H9 (cell line): ENCODE data around the gene DTNBP1. TPM values are rescaled to one million over a fixed set of nuclear protein-coding genes. Genes with fewer than 3 reads are reported as not detected.
A peak's percentile ranks its signal among the peaks of the same experiment; 100 is the strongest.

Source experiments
- DNase-seq: peaks from one replicate; pipeline ENCODE4 v3.0.0-alpha.2; 2017
- H2AFZ ChIP-seq: one replicate; pipeline ENCODE4 v1.6.1; 2013; ENCODE audit warnings: mild to moderate bottlenecking, low read length, control low read depth, moderate library complexity
- H2AK5ac ChIP-seq: 2 replicates; pipeline ENCODE4 v1.6.1; 2013; ENCODE audit warnings: low read length, control low read depth, mixed read lengths; ENCODE audit not compliant: insufficient read length
- H2BK120ac ChIP-seq: one replicate; pipeline ENCODE4 v1.6.1; 2013; ENCODE audit warnings: low read depth, mild to moderate bottlenecking, low read length, control low read depth, inconsistent platforms; ENCODE audit not compliant: poor library complexity, severe bottlenecking
- H2BK12ac ChIP-seq: 2 replicates; pipeline ENCODE4 v1.6.1; 2013; ENCODE audit warnings: low read length, control low read depth, mixed read lengths, low read depth; ENCODE audit not compliant: insufficient read length
- H2BK15ac ChIP-seq: 2 replicates; pipeline ENCODE4 v1.6.1; 2013; ENCODE audit warnings: low read depth, low read length, control low read depth
- H2BK20ac ChIP-seq: one replicate; pipeline ENCODE4 v1.6.1; 2013; ENCODE audit warnings: low read depth, mild to moderate bottlenecking, low read length, control low read depth, inconsistent platforms; ENCODE audit not compliant: poor library complexity, severe bottlenecking
- H2BK5ac ChIP-seq: 2 replicates; pipeline ENCODE4 v1.6.1; 2013; ENCODE audit warnings: low read length, control low read depth, mixed read lengths; ENCODE audit not compliant: insufficient read length
- H3K14ac ChIP-seq: 2 replicates; pipeline ENCODE4 v1.6.1; 2013; ENCODE audit warnings: low read length, control low read depth; ENCODE audit not compliant: insufficient read depth
- H3K18ac ChIP-seq: 2 replicates; pipeline ENCODE4 v1.6.1; 2013; ENCODE audit warnings: low read depth, mild to moderate bottlenecking, mixed read lengths, low read length, control low read depth; ENCODE audit not compliant: insufficient read length
- H3K23ac ChIP-seq: 2 replicates; pipeline ENCODE4 v1.6.1; 2013; ENCODE audit warnings: low read length, control low read depth, mixed read lengths, low read depth; ENCODE audit not compliant: insufficient read length
- H3K23me2 ChIP-seq: 2 replicates; pipeline ENCODE4 v1.6.1; 2013; ENCODE audit warnings: low read depth, mild to moderate bottlenecking, mixed read lengths, low read length, control low read depth; ENCODE audit not compliant: insufficient read length, poor library complexity, severe bottlenecking
- H3K27ac ChIP-seq: 2 replicates; pipeline ENCODE4 v1.5.1; 2013; ENCODE audit warnings: low read length, control low read depth, mixed read lengths, low read depth; ENCODE audit not compliant: insufficient read length
- H3K27me3 ChIP-seq: 2 replicates; pipeline ENCODE4 v1.6.1; 2013; ENCODE audit warnings: low read length, control low read depth, inconsistent platforms; ENCODE audit not compliant: insufficient read depth
- H3K4ac ChIP-seq: 2 replicates; pipeline ENCODE4 v1.6.1; 2013; ENCODE audit warnings: low read depth, mild to moderate bottlenecking, control low read depth, inconsistent platforms, low read length, moderate library complexity
- H3K4me1 ChIP-seq: 2 replicates; pipeline ENCODE4 v1.6.1; 2013; ENCODE audit warnings: low read length, control low read depth, inconsistent platforms; ENCODE audit not compliant: insufficient read depth
- H3K4me2 ChIP-seq: 2 replicates; pipeline ENCODE4 v1.6.1; 2013; ENCODE audit warnings: low read length, control low read depth, mixed read lengths; ENCODE audit not compliant: insufficient read length, insufficient read depth
- H3K56ac ChIP-seq: 2 replicates; pipeline ENCODE4 v1.6.1; 2013; ENCODE audit warnings: low read depth, mild to moderate bottlenecking, mixed read lengths, low read length, control low read depth; ENCODE audit not compliant: insufficient read length
- H3K79me1 ChIP-seq: 2 replicates; pipeline ENCODE4 v1.6.1; 2013; ENCODE audit warnings: low read depth, mild to moderate bottlenecking, moderate library complexity, low read length, control low read depth, inconsistent platforms; ENCODE audit not compliant: insufficient read depth, poor library complexity, severe bottlenecking
- H3K79me2 ChIP-seq: 2 replicates; pipeline ENCODE4 v1.6.1; 2013; ENCODE audit warnings: low read length, control low read depth, inconsistent platforms; ENCODE audit not compliant: insufficient read depth
- H3K9ac ChIP-seq: 2 replicates; pipeline ENCODE4 v1.6.1; 2013; ENCODE audit warnings: low read length, control low read depth, mixed read lengths; ENCODE audit not compliant: insufficient read length; ENCODE audit errors: extremely low read depth
- H3K9me3 ChIP-seq: one replicate; pipeline ENCODE4 v1.6.1; 2013; ENCODE audit warnings: low read depth, low read length, inconsistent platforms; ENCODE audit not compliant: control insufficient read depth
- H3T11ph ChIP-seq: one replicate; pipeline ENCODE4 v1.6.1; 2013; ENCODE audit warnings: mild to moderate bottlenecking, low read length, control low read depth, inconsistent platforms
- H4K20me1 ChIP-seq: one replicate; pipeline ENCODE4 v1.6.1; 2013; ENCODE audit not compliant: control insufficient read depth, insufficient read length, insufficient read depth
- H4K5ac ChIP-seq: 2 replicates; pipeline ENCODE4 v1.6.1; 2013; ENCODE audit warnings: low read depth, mild to moderate bottlenecking, mixed read lengths, low read length, control low read depth; ENCODE audit not compliant: insufficient read length
- H4K8ac ChIP-seq: replicated peaks from 2 replicates; pipeline ENCODE4 v1.6.1; 2013; ENCODE audit warnings: low read length, control low read depth, mixed read lengths, low read depth; ENCODE audit not compliant: insufficient read length
- H4K91ac ChIP-seq: 2 replicates; pipeline ENCODE4 v1.6.1; 2013; ENCODE audit warnings: low read depth, mild to moderate bottlenecking, moderate library complexity, mixed read lengths, low read length, control low read depth; ENCODE audit not compliant: insufficient read length
- H3K27ac Mint-ChIP-seq, 3 experiments: 2 replicates in 2 of 3; 3 replicates in 1 of 3; pipeline ENCODE4 v1.8.0; 2020 to 2021; ENCODE audit warnings: mixed read lengths in 3 of 3, mild to moderate bottlenecking in 1 of 3, moderate library complexity in 1 of 3
- H3K27me3 Mint-ChIP-seq: 2 replicates; pipeline ENCODE4 v1.8.0; 2021; ENCODE audit warnings: low read depth, mild to moderate bottlenecking, moderate library complexity, mixed read lengths
- H3K36me3 Mint-ChIP-seq, 3 experiments: 2 replicates in 2 of 3; 3 replicates in 1 of 3; pipeline ENCODE4 v1.8.0; 2020 to 2021; ENCODE audit warnings: low read depth in 3 of 3, mixed read lengths in 3 of 3; ENCODE audit not compliant: insufficient read depth in 1 of 3
- H3K4me1 Mint-ChIP-seq, 2 experiments: 2 replicates each; pipeline ENCODE4 v1.8.0; 2020; ENCODE audit warnings: mixed read lengths in 2 of 2
- H3K4me3 Mint-ChIP-seq, 2 experiments: 2 replicates in 1 of 2; 3 replicates in 1 of 2; pipeline ENCODE4 v1.8.0; 2020 to 2021; ENCODE audit warnings: mild to moderate bottlenecking in 2 of 2, mixed read lengths in 2 of 2, moderate library complexity in 1 of 2
- H3K9me3 Mint-ChIP-seq, 2 experiments: 2 replicates in 1 of 2; 3 replicates in 1 of 2; pipeline ENCODE4 v1.8.0; 2020; ENCODE audit warnings: mild to moderate bottlenecking in 2 of 2, mixed read lengths in 2 of 2, moderate library complexity in 1 of 2
- WGBS: extraction: QIAGEN DNeasy Blood & Tissue Kit; methylation state at CpG from one replicate; pipeline ENCODE4 v1.1.7; 2013; ENCODE audit warnings: missing lambda C conversion rate, low lambda C conversion rate, mixed read lengths; ENCODE audit not compliant: insufficient read length; ENCODE audit errors: extremely low coverage; 5-methylcytosine and 5-hydroxymethylcytosine counted together
- total RNA-seq: library from RNA; stranded (reverse); gene quantifications from 2 replicates; pipeline ENCODE4 v1.2.1, GENCODE V29; 2021
- TF ChIP-seq, protein P1 (sequence below): fragments of 200-600 bp; sonication (generic); conservative IDR thresholded peaks from 3 replicates; pipeline ENCODE4 v1.8.0; 2021; ENCODE audit warnings: antibody characterized with exemption, mild to moderate bottlenecking

DTNBP1 gene
- total RNA-seq, 1 experiment from 2014 or later: 12.9 TPM

DNA sequence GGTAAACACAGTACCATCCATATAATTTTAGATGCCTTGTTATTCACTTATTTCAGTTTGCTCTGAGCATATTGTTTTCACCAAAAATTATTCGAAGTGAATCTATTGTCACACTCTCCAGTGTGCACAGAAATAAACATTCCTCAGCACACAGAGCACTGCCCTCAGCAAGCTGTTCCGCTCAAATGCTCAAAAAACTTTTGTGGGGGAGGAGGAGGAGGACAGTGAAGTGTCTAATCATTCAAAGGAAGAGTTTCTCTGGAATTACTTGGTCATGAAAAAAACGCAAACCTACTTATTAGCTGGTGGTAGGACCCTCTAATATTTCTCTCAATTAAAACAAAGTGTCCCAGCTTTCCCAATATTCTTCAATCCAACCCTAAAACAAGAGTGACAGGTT, 88.3 kb downstream of the DTNBP1 start:
- Histone ChIP-seq H3K27ac (no peak overlapping the region), H2BK12ac (no peak overlapping the region), H3K79me1 (no peaks in the 10 kb centered on the region), H3K27me3 (no peaks in the 10 kb centered on the region), H3K23me2 (no peaks in the 10 kb centered on the region), H2BK5ac (no peak overlapping the region), H3K18ac (no peak overlapping the region), H2AK5ac (no peak overlapping the region), H4K20me1 (no peaks in the 10 kb centered on the region), H3K9ac (no peak overlapping the region), H4K91ac (no peak overlapping the region), H4K8ac (no peak overlapping the region), H4K5ac (no peak overlapping the region), H2BK20ac (no peak overlapping the region), H3K9me3 (no peaks in the 10 kb centered on the region), H3K79me2 (no peaks in the 10 kb centered on the region), H2AFZ (no peak overlapping the region), H3K23ac (no peak overlapping the region), H3K4me2 (no peak overlapping the region), H3K4me1 (peaks cover 2% of the 10 kb centered on the region; the same call in 1 of the 2 replicates), H2BK15ac (no peak overlapping the region), H3T11ph (no peak overlapping the region), H2BK120ac (no peak overlapping the region), H3K4ac (no peak overlapping the region), H3K56ac (no peak overlapping the region), H3K14ac (no peak overlapping the region)
- peaks cover 42 to 56% of the 10 kb centered on the region in 2 experiments for H3K4me1 Mint-ChIP-seq
- no peak for DNase-seq
- H3K27me3 Mint-ChIP-seq: no peaks in the 10 kb centered on the region
- peaks cover 0 to 23% (median 4%) of the 10 kb centered on the region in 3 experiments; a peak in 3 of 7 replicates for H3K36me3 Mint-ChIP-seq
- peaks cover 0 to 12% of the 10 kb centered on the region in 2 experiments; a peak in 2 of 5 replicates for H3K9me3 Mint-ChIP-seq
- no peak overlapping the region for H3K4me3 Mint-ChIP-seq
- no CpG with 5 or more reads among the region's 3 CpGs for WGBS
- peak overlapping the region in 1 of 3 experiments; percentile 80; a peak in 3 of 7 replicates for H3K27ac Mint-ChIP-seq
- TF ChIP-seq, protein P1, sequence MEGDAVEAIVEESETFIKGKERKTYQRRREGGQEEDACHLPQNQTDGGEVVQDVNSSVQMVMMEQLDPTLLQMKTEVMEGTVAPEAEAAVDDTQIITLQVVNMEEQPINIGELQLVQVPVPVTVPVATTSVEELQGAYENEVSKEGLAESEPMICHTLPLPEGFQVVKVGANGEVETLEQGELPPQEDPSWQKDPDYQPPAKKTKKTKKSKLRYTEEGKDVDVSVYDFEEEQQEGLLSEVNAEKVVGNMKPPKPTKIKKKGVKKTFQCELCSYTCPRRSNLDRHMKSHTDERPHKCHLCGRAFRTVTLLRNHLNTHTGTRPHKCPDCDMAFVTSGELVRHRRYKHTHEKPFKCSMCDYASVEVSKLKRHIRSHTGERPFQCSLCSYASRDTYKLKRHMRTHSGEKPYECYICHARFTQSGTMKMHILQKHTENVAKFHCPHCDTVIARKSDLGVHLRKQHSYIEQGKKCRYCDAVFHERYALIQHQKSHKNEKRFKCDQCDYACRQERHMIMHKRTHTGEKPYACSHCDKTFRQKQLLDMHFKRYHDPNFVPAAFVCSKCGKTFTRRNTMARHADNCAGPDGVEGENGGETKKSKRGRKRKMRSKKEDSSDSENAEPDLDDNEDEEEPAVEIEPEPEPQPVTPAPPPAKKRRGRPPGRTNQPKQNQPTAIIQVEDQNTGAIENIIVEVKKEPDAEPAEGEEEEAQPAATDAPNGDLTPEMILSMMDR: no peak
